ENCODE data around the gene MEDAG. TPM values are rescaled to one million over a fixed set of nuclear protein-coding genes. Genes with fewer than 3 reads are reported as not detected.

The MEDAG gene
- total RNA-seq, 1 donor = 46.7 TPM

DNA sequence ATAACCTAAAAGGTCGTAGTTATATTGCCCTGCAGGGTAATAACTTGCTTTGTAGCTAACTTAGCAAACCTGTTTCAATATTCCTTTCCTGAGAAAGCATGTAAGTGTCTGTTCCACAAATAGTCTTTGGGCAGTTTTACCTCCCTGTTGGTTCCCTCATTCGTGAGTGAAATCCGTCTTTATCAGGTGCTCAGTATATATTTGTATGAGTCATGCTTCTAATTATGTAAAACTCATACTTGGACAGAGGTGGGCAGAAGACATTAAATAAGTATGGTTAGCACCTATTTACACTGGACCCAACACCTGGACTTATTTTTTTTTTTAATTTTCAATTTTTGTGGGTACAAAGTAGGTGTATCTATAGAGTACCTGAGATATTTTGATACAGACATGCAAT lies 44.9 kb upstream of the MEDAG start:
- Histone ChIP-seq H3K4me2 (ENCODE audit: insufficient read depth, low read length) (no peak overlapping the region), H3K36me3 (ENCODE audit: insufficient read depth, low read length) (no peaks in the 10 kb centered on the region), H3K27me3 (ENCODE audit: insufficient read depth, low read length) (no peaks in the 10 kb centered on the region), H3K27ac (ENCODE audit: low read depth, low read length) (no peak overlapping the region), H2AFZ (ENCODE audit: low read length) (no peak overlapping the region), H4K20me1 (ENCODE audit: insufficient read depth, low read length) (no peaks in the 10 kb centered on the region), H3K79me2 (ENCODE audit: insufficient read depth, low read length) (no peaks in the 10 kb centered on the region), H3K4me1 (ENCODE audit: insufficient read depth, low read length) (peaks cover 41% of the 10 kb centered on the region), H3K9me3 (ENCODE audit: low read depth, low read length) (peaks cover 2% of the 10 kb centered on the region), H3K4me3 (ENCODE audit: insufficient read depth, low read length) (no peak overlapping the region)
- TF ChIP-seq, protein P1, sequence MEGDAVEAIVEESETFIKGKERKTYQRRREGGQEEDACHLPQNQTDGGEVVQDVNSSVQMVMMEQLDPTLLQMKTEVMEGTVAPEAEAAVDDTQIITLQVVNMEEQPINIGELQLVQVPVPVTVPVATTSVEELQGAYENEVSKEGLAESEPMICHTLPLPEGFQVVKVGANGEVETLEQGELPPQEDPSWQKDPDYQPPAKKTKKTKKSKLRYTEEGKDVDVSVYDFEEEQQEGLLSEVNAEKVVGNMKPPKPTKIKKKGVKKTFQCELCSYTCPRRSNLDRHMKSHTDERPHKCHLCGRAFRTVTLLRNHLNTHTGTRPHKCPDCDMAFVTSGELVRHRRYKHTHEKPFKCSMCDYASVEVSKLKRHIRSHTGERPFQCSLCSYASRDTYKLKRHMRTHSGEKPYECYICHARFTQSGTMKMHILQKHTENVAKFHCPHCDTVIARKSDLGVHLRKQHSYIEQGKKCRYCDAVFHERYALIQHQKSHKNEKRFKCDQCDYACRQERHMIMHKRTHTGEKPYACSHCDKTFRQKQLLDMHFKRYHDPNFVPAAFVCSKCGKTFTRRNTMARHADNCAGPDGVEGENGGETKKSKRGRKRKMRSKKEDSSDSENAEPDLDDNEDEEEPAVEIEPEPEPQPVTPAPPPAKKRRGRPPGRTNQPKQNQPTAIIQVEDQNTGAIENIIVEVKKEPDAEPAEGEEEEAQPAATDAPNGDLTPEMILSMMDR (IDR thresholded peaks at IDR 0.05; ENCODE audit: extremely low read depth, low read depth, low read length) = no peak
- no peak for DNase-seq (ENCODE audit: insufficient read length, low spot score, missing footprints)

DNA sequence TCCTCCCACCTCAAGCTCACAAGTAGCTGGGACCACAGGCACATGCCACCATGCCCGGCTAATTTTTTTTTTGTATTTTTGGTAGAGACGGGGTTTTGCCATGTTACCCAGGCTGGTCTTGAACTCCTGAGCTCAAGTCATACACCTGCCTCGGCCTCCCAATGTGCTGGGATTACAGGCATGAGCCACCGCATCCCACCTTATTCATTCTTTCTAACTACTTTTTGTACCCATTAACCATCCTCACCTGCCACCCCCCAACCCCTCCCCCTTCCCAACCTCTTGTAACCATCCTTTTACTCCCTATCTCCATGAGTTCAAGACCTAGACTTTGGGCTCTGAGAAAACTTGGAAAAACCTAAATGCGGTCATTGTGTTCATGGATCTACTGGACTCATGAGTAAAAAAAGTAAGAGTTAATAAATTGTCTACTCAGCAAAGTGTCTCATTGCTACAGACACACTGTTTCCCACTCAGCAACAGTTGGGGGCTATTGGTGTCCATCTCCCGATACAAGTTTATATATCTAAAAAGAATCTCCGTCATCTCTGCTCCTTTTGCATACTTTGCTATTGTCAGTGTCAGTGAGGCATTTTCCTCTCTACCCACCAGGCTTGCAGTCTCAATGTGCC lies 44.1 kb upstream of the MEDAG start:
- Histone ChIP-seq H2AFZ (ENCODE audit: low read length) (peak overlapping the region; percentile 69), H3K4me1 (ENCODE audit: insufficient read depth, low read length) (peaks cover 43% of the 10 kb centered on the region), H3K27me3 (ENCODE audit: insufficient read depth, low read length) (no peaks in the 10 kb centered on the region), H3K36me3 (ENCODE audit: insufficient read depth, low read length) (no peaks in the 10 kb centered on the region), H3K4me2 (ENCODE audit: insufficient read depth, low read length) (peak overlapping the region; percentile 57), H3K27ac (ENCODE audit: low read depth, low read length) (peak overlapping the region; percentile 96), H4K20me1 (ENCODE audit: insufficient read depth, low read length) (no peaks in the 10 kb centered on the region), H3K4me3 (ENCODE audit: insufficient read depth, low read length) (no peak overlapping the region), H3K9me3 (ENCODE audit: low read depth, low read length) (peaks cover 2% of the 10 kb centered on the region), H3K79me2 (ENCODE audit: insufficient read depth, low read length) (no peaks in the 10 kb centered on the region)
- no peak for DNase-seq (ENCODE audit: insufficient read length, low spot score, missing footprints)
- TF ChIP-seq, protein P1 (IDR thresholded peaks at IDR 0.05; ENCODE audit: extremely low read depth, low read depth, low read length) = no peak

DNA sequence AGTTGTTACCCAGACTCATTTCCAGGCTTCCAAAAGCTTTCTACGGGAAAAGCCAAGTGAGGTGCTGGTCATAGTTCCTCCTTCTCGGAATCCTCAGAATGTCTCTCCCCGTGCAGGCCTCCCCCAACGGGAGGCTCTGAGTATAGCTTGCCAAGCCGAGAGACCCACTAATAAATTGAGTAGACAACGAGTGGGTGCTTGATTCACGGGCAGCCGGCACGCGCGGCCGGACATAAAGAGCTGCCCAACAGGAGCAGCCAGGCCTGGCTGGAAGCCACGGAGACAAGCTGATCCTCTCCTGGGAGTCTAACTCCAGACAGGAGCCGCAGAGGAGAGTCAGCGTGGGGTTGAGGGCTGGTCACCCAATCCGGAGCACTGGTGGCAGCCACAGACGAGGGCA lies 43.4 kb upstream of the MEDAG start:
- DNase-seq (ENCODE audit: insufficient read length, low spot score, missing footprints) = peak; percentile 71
- Histone ChIP-seq H3K4me1 (ENCODE audit: insufficient read depth, low read length) (peaks cover 43% of the 10 kb centered on the region), H3K4me2 (ENCODE audit: insufficient read depth, low read length) (peak overlapping the region; percentile 57), H4K20me1 (ENCODE audit: insufficient read depth, low read length) (no peaks in the 10 kb centered on the region), H3K4me3 (ENCODE audit: insufficient read depth, low read length) (peak overlapping the region; percentile 17), H3K27ac (ENCODE audit: low read depth, low read length) (peak overlapping the region; percentile 96), H3K36me3 (ENCODE audit: insufficient read depth, low read length) (no peaks in the 10 kb centered on the region), H3K9me3 (ENCODE audit: low read depth, low read length) (peaks cover 2% of the 10 kb centered on the region), H3K79me2 (ENCODE audit: insufficient read depth, low read length) (no peaks in the 10 kb centered on the region), H3K27me3 (ENCODE audit: insufficient read depth, low read length) (no peaks in the 10 kb centered on the region), H2AFZ (ENCODE audit: low read length) (peak overlapping the region; percentile 69)
- TF ChIP-seq, protein P1 (IDR thresholded peaks at IDR 0.05; ENCODE audit: extremely low read depth, low read depth, low read length) = no peak

DNA sequence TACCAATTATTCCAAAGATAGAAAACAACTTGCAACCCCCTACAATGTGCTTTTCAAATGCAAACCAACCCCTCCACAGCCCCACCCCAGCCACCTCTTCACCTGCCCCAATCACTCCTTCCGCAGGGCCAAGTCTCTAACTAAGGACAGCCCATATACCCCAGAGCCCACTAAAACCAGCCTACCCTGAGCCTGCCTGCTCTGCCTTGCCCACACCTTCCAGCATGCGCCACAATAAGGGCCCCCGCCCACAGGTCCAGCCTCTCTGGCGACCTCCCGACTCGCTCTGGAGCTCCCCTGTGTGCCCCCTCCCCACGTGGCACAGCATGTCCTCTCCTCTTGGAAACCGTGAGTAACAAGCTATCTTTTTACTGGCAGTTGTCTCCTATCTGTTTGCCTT lies 42.8 kb upstream of the MEDAG start:
- Histone ChIP-seq H3K9me3 (ENCODE audit: low read depth, low read length) (peaks cover 2% of the 10 kb centered on the region), H3K79me2 (ENCODE audit: insufficient read depth, low read length) (no peaks in the 10 kb centered on the region), H3K4me2 (ENCODE audit: insufficient read depth, low read length) (peak overlapping the region; percentile 57), H3K4me3 (ENCODE audit: insufficient read depth, low read length) (no peak overlapping the region), H3K27ac (ENCODE audit: low read depth, low read length) (peak overlapping the region; percentile 96), H3K36me3 (ENCODE audit: insufficient read depth, low read length) (no peaks in the 10 kb centered on the region), H3K4me1 (ENCODE audit: insufficient read depth, low read length) (peaks cover 48% of the 10 kb centered on the region), H3K27me3 (ENCODE audit: insufficient read depth, low read length) (no peaks in the 10 kb centered on the region), H2AFZ (ENCODE audit: low read length) (peak overlapping the region; percentile 69), H4K20me1 (ENCODE audit: insufficient read depth, low read length) (no peaks in the 10 kb centered on the region)
- TF ChIP-seq, protein P1 (IDR thresholded peaks at IDR 0.05; ENCODE audit: extremely low read depth, low read depth, low read length) = no peak
- no peak for DNase-seq (ENCODE audit: insufficient read length, low spot score, missing footprints)
